Left renal cortex interstitium (tissue), 4 donors: ENCODE results near the gene METTL1. TPM values are rescaled to one million over a fixed set of nuclear protein-coding genes. Genes with fewer than 3 reads are reported as not detected.
"Not testable (repeated sequence)": the region's sequence is repeated elsewhere in the genome, so short reads cannot be mapped to it uniquely, and the experiment has no call there.

ENCODE experiments used
- DNase-seq, 4 donors: peaks; one replicate each; pipeline ENCODE4 v3.0.0-alpha.2; 2013; ENCODE audit warnings: low read depth in 4 of 4, low spot score in 2 of 4, missing footprints in 1 of 4
- polyA plus RNA-seq, 4 donors: library from polyadenylated mRNA; unstranded; fragments of 120-200 nt; gene quantifications; one replicate each; pipeline ENCODE4 v1.2.1, GENCODE V29; 2013; ENCODE audit not compliant: insufficient read length in 4 of 4

Gene METTL1
- polyA plus RNA-seq, 4 donors: 28.4 to 32.0 (median 30.4) TPM

GRCh38 chr12:57726884-57727757 is 44.8 kb downstream of the METTL1 start:
- no peak for DNase-seq

- no peak for DNase-seq
Measured at GRCh38 chr12:57726151-57726883, 45.6 kb downstream of the METTL1 start.

- DNase-seq: no peak
Measured at GRCh38 chr12:57725851-57726150, 46.1 kb downstream of the METTL1 start.

- no peak for DNase-seq
Measured at GRCh38 chr12:57724936-57725740, 46.8 kb downstream of the METTL1 start.

- no peak for DNase-seq
Measured at GRCh38 chr12:57724003-57724935, 47.6 kb downstream of the METTL1 start.

GRCh38 chr12:57723630-57723962 is 48.3 kb downstream of the METTL1 start:
- DNase-seq: no peak

- no peak for DNase-seq
Measured at GRCh38 chr12:57722716-57723629, 48.9 kb downstream of the METTL1 start.

GRCh38 chr12:57721846-57722608 is 49.9 kb downstream of the METTL1 start:
- not testable (repeated sequence) for DNase-seq

GRCh38 chr12:57720606-57721595 is 51.0 kb downstream of the METTL1 start:
- no peak for DNase-seq

- DNase-seq: no peak
Measured at GRCh38 chr12:57719777-57720605, 51.9 kb downstream of the METTL1 start.

GRCh38 chr12:57718641-57719528 is 53.0 kb downstream of the METTL1 start:
- DNase-seq: no peak
